ENCODE results near the gene MRPS35.

MRPS35 gene

GRCh38 chr12:27710592-27711316, at the start of gene MRPS35:
Gene MRPS35, plus strand, starts transcription at chr12:27710832. Its CDS starts 12 bp downstream, at chr12:27710844.
- DNase-seq = peak; percentile 54

GRCh38 chr12:27665704-27666103, 44.9 kb upstream of the MRPS35 start:
- no peak for DNase-seq

GRCh38 chr12:27666510-27666909, 44.1 kb upstream of the MRPS35 start:
- no peak for DNase-seq

- DNase-seq = no peak
Observed at GRCh38 chr12:27667540-27667939, 43.1 kb upstream of the MRPS35 start.

- DNase-seq = no peak
Observed at GRCh38 chr12:27672051-27672450, 38.6 kb upstream of the MRPS35 start.

GRCh38 chr12:27672643-27673042, 38.0 kb upstream of the MRPS35 start:
- DNase-seq = no peak

- no peak for DNase-seq
Observed at GRCh38 chr12:27673101-27673718, 37.4 kb upstream of the MRPS35 start.

- no peak for DNase-seq
Observed at GRCh38 chr12:27674989-27675388, 35.6 kb upstream of the MRPS35 start.

GRCh38 chr12:27680619-27681018, 30.0 kb upstream of the MRPS35 start:
- no peak for DNase-seq

GRCh38 chr12:27682534-27682933, 28.1 kb upstream of the MRPS35 start:
- DNase-seq = no peak

GRCh38 chr12:27685274-27685673, 25.4 kb upstream of the MRPS35 start:
- no peak for DNase-seq

GRCh38 chr12:27686147-27686546, 24.5 kb upstream of the MRPS35 start:
- no peak for DNase-seq

GRCh38 chr12:27688671-27689070, 22.0 kb upstream of the MRPS35 start:
- DNase-seq = no peak

GRCh38 chr12:27689558-27690180, 21.0 kb upstream of the MRPS35 start:
- DNase-seq = no peak

GRCh38 chr12:27693403-27693802, 17.2 kb upstream of the MRPS35 start:
- no peak for DNase-seq

- no peak for DNase-seq
Observed at GRCh38 chr12:27695556-27696292, 14.9 kb upstream of the MRPS35 start.

- no peak for DNase-seq
Observed at GRCh38 chr12:27696293-27696652, 14.4 kb upstream of the MRPS35 start, which contains the start of gene REP15. Gene REP15, plus strand, starts transcription at chr12:27696447. Its CDS starts 116 bp downstream, at chr12:27696563.

GRCh38 chr12:27696864-27697564, 13.6 kb upstream of the MRPS35 start:
- DNase-seq = no peak

- peak; percentile 15 for DNase-seq
Observed at GRCh38 chr12:27703720-27704452, 6.7 kb upstream of the MRPS35 start.

GRCh38 chr12:27705263-27705662, 5.4 kb upstream of the MRPS35 start:
- no peak for DNase-seq

- DNase-seq = no peak
Observed at GRCh38 chr12:27707216-27707615, 3.4 kb upstream of the MRPS35 start.

Measured in NCI-H2227 treated with DMSO at 0.1 percent for 48 hours (cell line).